SKM-1 (cell line): ENCODE data around the gene FGF9.

Experiments
- DNase-seq: peaks from one replicate; lab custom pipeline; 2025; ENCODE audit not compliant: unreplicated experiment; lab: John Stamatoyannopoulos, UW

Gene FGF9

GRCh38 chr13:21670883-21671619, at the start of gene FGF9:
TSS of gene FGF9 (plus strand) at chr13:21671073. CDS start at chr13:21671913, 840 bp downstream.
- peak; percentile 62 for DNase-seq

- peak; percentile 33 for DNase-seq
Observed at GRCh38 chr13:21625366-21625765, 45.5 kb upstream of the FGF9 start.

DNA sequence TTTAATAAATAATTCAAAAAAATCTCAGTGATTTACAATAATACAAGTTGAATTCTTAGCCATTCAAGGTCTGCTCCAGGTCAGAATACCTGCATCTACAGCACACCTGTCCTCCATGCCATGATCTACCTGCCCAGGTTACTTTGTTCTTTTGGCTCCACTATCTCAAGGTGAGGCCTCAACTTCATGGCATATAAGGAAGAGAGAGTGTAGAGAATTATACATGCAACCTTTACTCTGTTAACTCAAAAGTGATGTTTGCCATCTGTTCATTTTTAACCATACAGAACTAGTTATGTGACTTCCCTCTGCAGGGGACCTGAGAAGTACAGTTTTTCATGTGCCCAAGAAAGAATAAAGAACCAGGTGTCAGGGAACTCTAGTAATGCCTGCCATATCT, 38.7 kb upstream of the FGF9 start:
- no peak for DNase-seq

DNA sequence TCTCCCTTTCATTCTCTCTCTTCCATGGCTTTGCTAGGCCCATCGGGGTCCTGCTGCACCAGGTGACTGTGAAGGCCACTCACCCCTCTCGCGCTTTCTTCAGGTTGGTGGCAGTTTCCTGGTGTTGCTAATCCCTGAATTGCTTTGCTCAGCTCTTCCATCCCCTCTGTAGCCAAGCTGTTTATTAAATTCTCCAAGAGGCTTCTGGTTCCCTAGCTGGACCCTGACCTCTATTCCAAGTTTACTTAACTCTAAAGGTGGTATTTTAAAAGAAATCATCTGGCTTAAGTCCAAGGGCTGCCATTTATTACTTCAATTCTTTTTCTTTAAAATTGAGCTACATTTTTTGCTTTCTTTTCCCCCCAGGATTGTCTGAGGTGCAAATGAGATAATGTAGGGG, 34.2 kb upstream of the FGF9 start:
- DNase-seq: no peak

- DNase-seq: peak; percentile 73
Observed at GRCh38 chr13:21637296-21637695, 33.6 kb upstream of the FGF9 start.

GRCh38 chr13:21638319-21639282, 32.3 kb upstream of the FGF9 start:
- DNase-seq: no peak

DNA sequence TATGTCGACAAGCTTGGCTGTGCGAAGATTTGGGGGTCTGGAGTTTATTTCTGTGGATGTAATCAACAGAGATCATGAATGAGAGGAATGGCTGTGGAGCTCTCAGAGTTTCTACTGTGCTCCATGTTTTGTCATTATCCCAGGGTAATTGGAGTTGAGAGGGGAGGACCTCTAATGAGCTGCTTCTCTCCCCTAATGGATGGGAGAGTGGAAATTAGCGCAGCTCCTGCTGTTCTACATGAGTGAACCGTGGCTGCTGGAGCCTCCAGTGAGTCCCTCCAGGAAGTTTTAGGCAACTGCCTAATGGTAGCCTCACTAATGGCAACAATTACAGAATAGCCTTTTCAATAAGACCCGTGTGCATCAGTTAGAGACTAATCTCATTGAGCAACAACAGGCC, 31.3 kb upstream of the FGF9 start:
- DNase-seq: no peak

DNA sequence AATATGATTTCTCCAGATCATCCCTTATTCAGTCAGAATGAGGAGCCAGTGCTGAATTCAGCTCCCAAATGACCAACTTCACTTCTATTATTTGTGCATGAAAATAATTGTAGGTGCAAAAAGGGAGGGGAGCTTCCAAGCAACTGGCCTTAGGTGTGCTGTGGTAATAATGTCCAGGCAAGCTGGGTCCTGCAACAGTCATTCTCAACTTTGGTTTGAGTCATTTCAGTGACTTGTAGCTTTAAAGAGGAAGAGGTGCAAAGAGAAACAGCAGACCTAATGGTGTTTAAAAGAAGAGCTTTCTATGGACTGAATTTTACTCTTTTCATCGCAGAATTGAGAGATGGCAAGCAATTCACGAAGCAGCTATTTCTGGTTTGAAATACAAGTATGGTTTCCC, 29.2 kb upstream of the FGF9 start:
- DNase-seq: no peak

GRCh38 chr13:21657538-21657937, 13.3 kb upstream of the FGF9 start:
- DNase-seq: no peak

DNA sequence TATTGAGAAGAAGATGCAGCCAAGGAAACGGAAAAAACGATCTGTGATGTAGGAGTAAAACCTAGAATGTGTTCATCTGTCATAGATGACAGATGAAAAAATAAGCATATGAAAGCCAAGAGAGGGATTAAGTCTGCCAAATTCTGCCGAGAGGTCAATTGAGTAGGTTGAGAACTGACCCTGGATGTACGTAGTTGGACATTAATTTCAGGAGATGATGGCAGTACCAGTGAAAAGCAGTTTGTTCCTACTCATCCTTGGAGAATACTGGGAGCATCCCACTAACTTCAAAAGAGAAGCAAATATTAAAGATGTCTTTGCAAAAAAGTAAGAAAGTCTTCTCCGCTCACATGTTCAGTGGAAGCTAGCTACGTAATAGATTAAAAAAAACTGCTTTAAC, 11.8 kb upstream of the FGF9 start:
- DNase-seq: no peak

- no peak for DNase-seq
Observed at GRCh38 chr13:21661097-21661909, 9.6 kb upstream of the FGF9 start.

GRCh38 chr13:21663197-21663596, 7.7 kb upstream of the FGF9 start:
- DNase-seq: no peak

DNA sequence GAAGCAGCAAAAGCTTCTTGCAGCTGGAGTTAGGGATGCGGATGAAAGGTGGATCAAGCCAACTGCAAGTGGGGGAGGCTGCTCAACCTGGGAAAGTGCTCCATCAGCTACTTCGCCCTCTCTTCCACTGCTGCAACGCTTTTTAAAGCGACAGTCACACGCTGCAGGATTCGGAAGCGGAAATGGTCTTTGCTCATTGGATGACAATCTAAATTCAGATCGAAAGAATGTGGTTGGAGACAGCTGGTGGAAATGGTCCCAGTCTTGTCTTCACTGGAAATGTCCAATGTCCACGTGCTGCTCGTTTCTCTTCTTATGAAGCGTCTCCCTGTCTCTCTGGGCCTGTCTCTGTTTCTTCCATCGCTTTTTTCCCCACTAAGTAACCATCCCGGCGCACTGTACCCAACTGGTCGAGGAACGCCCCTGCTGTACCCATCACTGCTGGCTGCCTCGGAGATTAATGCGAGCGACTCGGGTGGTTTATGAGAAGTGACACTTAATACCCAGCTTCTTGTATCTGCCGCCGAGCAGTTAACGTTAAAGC, 2.1 kb upstream of the FGF9 start:
- DNase-seq: no peak

DNA sequence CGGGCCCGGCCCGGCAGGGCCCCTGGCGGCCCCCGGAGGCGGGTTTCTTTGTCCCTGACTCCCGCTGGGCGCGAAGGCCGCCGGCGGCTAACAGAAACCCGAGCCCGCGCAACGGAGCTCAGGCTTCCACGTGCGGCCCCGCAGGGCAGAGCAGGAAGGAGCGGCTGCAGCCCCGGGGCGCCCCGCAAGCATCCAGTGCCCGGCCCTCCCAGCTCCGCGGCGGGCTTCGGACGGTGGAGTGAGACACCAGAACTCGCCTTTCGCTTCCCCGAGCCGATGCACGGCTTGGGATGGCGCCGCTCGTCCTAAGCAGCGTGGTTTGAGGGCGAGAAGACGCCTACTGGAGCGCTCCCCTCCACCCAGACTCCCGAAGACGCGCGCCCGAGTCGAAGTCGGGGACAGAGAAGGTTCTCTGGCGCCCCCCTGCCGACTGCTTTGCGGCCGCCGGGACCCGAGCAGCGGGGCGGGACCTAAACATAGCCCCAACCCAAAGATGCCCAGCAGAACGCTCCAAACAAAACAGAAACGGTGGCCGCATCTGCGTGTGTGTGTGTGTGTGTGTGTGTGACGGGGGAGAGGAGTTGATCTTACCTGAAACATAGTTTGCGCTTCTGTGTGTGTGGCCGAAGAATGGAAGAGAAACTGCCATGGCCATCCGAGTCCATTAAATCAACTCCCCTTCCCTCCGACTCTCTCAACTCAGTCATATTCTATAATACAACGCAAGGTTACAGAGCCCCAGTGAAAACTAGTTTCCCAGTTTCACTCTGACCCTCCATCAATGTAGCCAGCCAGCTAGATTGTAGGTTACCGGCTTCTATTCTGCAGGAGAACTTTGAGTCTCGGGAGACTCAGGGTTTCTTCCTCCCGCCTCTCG, 629 bp upstream of the FGF9 start:
- DNase-seq: no peak

DNA sequence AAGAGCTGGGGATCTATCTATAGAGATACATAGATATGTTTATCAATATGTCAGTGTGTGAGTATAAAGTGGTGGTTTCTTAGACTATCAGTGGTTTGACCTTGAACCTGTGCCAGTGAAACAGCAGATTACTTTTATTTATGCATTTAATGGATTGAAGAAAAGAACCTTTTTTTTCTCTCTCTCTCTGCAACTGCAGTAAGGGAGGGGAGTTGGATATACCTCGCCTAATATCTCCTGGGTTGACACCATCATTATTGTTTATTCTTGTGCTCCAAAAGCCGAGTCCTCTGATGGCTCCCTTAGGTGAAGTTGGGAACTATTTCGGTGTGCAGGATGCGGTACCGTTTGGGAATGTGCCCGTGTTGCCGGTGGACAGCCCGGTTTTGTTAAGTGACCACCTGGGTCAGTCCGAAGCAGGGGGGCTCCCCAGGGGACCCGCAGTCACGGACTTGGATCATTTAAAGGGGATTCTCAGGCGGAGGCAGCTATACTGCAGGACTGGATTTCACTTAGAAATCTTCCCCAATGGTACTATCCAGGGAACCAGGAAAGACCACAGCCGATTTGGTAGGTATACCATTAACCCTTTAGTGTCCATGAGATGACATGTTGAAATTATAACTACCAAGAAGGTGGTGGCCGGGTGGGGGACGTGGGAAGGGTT, 880 bp downstream of the FGF9 start:
- DNase-seq: no peak

DNA sequence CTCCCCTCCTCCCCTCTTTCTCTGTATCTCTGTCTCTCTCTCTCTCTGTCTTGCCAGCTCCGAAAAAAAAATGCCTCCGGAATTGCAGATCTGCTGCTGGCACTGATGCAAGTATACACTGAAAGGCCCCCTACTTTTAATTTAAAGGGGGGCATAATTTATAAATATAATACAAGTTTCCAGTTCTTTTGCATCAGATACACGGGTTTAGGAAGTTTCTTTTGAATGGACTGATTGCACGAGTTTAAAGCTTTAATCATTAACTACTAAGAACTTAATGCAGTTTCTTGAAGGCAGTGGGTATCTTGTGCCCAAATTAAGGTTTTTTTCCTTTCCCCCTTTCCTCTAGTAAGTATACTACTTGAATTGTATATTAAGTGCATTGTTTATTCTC, 1.4 kb downstream of the FGF9 start:
- DNase-seq: no peak

DNA sequence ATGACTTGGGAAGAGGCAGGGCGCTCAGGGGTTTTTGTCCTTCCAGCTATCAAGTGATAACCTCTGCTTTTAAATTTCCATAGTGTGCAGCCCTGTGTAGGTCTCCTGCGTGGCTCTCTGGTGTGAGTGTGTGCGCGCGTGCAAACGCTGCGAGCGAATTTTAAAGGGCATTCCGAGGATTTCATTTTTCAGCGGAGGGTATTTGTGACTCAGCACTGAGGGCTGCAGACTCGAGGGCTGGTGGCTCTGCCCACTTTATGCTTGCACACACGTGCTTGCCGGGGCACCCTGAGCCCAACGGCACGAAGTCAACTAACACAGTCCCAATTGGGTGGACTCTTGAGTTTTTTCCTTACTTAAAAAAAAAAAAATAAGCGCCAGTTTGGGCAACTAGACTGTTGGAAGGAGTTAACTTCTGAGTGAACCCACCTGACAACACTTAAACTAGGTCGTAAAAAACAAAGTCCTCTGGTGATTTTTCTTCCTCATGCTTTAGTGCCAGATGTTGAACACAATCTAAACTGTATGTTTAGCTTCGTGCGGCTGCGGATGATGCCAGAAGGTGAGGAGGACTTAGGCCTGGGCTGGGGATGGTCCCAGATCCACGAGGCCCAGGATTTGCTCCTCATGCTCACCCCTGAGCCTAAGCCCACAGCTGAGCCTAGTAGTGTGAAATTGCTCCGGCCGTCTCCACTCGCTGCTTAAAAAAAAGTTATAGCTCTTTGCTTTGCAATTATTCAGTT, 2.1 kb downstream of the FGF9 start:
- DNase-seq: no peak

GRCh38 chr13:21673539-21673788, 2.6 kb downstream of the FGF9 start:
- DNase-seq: no peak

GRCh38 chr13:21673789-21674489, 3.1 kb downstream of the FGF9 start:
- no peak for DNase-seq
